GM12872 (cell line): ENCODE results near the gene CXCL8.

ENCODE experiments used
- CTCF ChIP-seq: IDR thresholded peaks from 3 replicates; pipeline ENCODE4 v1.5.1; 2011; ENCODE audit warnings: low read depth, mild to moderate bottlenecking, low read length, moderate library complexity; ENCODE audit not compliant: insufficient read depth

CXCL8 gene

GRCh38 chr4:73777612-73778011 lies 37.2 kb downstream of the CXCL8 start:
- TF ChIP-seq CTCF: no peak

- no peak for TF ChIP-seq CTCF
Observed at GRCh38 chr4:73780243-73780642, 39.9 kb downstream of the CXCL8 start.

- TF ChIP-seq CTCF: no peak
Observed at GRCh38 chr4:73780834-73781233, 40.5 kb downstream of the CXCL8 start.

GRCh38 chr4:73788411-73788810 lies 48.0 kb downstream of the CXCL8 start:
- no peak for TF ChIP-seq CTCF
